HG03095 (cell line): ENCODE results near the gene OR52A1.
"Not testable (repeated sequence)": the region's sequence is repeated elsewhere in the genome, so short reads cannot be mapped to it uniquely, and the experiment has no call there.

ENCODE experiments used
- ATAC-seq: cut with Tn5 transposase; IDR thresholded peaks from one replicate; pipeline ENCODE4 v1.9.1; 2021; ENCODE audit warnings: moderate library complexity; ENCODE audit not compliant: unreplicated experiment

OR52A1 gene

DNA sequence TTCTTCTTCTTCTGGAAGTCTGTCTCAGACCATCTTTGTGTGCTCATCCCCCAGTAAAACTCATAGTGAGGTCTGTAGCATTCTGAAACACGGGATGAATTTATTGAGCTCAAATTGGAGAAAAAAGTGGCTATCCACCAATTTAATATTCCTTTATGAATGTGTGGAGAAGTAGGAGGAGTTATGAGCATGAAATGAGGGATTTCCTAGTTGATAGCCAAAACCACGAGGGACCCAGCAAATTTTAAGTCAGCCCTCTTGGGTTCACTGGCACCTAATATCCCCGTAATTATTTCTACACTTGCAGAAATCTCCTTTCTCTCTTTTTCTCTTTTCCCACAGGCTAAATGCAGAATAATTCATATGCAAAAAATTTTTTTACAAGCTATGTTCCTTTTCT, at the start of gene OR52A1:
Gene OR52A1 (minus strand): TSS at position 101 of the 400 bp plus-strand sequence. CDS start 2,388 bp downstream, outside the sequence.
- no peak for ATAC-seq

DNA sequence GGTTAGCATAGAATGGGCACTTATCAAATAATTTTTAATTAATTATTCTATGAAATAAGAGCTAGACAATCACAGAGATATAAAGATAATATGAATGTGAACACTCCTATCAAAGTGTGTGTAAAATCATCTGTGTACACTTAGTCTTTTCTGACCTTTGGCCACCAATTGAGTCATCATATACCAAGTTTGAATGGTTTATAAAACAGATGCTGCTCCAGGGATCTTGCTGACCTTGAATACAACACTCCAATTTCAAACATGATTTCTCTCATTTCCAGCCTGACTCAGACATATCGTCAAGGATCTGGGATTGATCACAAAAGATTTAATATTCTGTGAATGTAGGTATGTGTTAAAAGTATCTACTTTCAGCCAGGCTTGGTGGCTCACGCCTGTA, 48.8 kb upstream of the OR52A1 start:
- no peak for ATAC-seq

DNA sequence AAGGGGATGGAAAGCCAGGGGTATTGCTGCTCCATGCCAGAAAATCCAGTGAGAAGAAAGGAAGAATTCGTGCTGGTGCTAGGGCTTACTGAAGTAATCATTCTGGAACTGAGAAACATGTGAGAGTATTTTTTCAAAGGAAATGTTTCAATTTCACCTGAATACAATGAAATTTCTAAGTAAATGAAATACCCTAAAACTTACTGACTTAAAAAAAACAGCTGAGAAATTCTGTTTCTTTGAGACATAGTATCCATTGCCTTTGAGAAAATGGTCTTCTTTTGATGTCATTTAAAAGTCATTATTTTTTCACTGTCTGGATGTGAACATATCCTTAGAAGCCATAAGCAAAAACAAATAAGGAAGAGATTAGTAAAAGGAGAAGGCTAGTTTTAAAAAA, 46.0 kb upstream of the OR52A1 start, which contains the start of gene OR51V1:
Gene OR51V1 (minus strand): TSS at position 101 of the 400 bp plus-strand sequence. CDS start 0 bp downstream, at position 101.
- no peak for ATAC-seq

DNA sequence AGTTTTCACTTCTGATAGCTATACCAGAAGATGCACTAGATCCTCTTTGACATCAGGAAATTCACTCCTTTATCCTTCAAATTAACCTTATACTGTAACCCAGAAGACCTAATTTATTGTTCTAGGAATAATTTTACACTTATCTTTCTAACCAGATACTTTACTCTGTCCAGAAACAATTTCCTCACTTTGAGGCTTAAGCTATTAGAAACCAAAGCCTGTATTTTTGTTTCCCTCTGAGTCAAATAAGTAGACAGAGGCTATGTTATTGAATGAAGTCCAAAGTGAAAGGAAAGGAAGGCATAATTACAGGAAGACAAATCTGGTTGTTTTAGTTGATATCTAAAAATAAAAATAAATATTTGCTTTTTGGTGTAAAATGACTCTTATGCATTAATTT, 43.7 kb upstream of the OR52A1 start:
- ATAC-seq: no peak

DNA sequence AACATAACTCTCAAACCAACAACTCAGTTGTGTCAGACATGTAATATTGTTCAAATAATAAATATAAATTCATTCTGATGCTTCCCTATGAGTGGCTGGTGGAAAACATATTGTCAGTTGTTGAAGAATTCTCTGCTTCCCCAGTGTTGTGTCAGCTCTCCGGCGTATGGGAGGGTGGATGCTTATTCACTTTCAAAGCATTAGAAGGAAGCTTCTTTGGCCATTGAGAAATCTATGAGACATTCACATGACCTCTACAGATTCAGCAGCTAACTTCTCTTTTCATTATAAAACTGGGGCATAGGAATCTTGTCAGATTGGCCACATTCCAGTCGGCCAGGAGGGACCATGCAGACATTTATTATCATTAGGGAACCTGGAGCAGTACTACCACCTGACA, 43.0 kb upstream of the OR52A1 start:
- no peak for ATAC-seq

DNA sequence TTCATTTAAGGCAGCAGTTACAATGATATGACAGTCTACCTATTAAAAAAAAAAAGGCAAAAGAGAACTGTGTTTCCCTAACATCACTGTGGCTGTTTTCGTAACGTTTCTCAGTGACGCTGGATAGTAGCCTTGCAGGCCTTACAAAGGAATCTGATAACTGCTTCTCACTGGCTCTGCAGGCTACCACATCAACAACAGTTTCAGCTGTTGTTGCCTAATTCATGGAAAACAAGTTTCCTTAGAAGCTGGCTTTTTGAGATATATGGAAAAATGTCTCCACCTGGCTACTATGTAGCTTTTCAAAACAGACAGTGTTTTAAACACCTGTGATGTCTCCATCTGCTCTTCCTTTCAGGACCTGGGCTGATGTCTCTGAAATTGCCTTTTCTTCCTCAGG, 42.2 kb upstream of the OR52A1 start:
- ATAC-seq: no peak

DNA sequence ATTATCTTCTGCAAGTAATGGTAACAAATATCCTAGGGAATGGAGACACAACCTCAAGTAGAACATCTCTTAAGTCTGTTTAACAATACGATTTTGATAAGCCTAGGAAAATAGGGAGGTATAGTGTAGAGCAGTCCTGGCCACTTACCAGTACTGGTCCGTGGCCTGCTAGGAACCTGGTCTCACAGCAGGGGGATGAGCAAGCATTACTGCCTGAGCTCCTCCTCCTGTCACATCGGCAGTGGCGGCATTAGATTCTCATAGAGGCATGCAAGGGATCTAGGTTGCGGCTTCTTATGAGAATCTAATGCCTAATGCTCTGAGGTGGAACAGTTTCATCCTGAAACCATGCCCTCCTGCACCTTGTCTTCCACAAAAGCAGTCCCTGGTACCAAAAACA, 41.5 kb upstream of the OR52A1 start:
- ATAC-seq: no peak

DNA sequence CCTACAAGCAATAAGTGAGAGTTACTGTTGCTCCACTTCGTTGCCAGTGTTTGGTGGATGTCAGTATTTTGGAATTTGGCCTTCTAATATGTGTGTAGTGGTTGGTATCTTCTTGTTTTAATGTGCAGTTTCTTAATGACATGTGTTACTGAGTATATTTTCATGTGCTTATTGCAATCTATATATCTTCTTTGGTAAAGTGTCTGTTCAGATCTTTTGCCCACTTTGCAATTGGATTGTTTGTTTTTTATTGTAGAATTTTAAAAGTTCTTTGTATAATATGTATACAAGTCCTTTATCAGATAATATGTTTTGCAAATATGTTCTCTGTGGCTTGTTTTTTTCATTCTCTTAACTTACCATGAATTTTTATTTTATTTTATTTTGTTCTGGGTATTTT, 38.2 kb upstream of the OR52A1 start:
- ATAC-seq: no peak

DNA sequence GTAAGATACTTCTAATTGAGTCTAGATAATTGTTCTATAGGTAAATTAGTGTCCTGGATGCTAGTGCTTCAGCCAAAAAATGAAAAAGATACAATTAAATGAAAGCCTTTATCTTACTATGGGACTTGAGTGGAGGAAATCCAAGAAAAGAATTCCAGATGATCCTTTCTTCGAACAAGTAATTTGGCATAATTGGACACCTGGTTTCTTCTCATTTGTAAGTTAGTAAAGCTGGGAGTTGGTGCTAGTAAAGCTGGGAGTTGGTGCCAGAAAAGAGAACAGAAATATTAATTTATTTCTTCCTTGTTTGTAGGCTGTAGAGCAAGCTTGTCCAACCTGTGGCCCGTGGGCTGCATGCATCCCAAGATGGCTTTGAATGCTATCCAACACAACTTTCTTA, 33.6 kb upstream of the OR52A1 start:
- ATAC-seq: no peak

DNA sequence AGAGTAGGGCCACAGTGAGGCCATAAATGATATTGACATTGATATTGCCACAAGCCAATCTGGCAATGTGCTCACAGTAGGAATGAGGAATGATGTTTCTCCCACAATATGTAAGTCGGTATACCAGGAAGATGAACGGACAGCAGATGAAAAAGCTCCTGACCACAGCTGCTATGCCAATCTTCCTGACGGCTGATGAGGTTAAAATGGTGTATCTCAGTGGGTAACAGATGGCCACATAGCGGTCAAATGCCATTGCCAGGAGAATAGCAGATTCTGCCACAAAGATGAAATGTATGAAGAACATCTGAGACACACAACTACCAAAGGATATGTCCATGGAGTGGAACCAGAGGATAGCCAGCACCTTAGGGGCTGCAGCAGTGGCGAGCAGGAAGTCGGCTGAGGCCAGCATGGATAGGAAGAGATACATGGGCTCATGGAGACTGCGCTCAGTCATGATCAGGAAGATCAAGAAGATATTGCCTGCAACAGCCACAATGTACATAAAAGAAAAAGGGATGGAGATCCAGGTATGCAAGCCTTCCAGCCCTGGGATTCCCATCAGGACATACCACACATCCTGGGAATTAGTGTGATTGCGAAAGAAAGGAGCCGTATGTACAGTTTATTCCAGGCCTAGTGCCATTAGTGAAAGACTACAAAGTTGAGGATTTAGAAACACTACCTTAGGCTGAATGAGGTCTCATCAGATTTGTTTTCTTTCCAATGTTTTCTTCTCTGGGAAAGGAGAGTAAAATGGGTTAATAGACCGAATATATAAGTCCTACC, 23.7 kb upstream of the OR52A1 start:
- ATAC-seq: no peak

DNA sequence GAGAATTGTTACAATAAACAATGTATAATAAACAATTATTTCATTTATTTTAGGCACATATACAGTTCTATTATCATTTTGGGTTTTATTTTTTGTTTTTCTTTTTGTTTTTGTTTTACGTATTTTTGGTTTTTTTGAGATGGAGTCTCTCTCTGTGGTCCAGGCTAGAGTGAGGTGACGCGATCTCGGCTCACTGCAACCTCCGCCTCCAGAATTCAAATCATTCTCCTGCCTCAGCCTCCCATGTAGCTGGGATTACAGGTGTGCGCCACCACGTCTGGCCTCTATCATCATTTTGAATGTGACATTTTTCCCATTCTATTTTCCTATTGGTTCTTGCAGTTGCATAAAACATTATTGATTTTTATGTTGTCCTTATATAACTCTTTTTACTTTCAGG, 20.4 kb upstream of the OR52A1 start:
- ATAC-seq: no peak

DNA sequence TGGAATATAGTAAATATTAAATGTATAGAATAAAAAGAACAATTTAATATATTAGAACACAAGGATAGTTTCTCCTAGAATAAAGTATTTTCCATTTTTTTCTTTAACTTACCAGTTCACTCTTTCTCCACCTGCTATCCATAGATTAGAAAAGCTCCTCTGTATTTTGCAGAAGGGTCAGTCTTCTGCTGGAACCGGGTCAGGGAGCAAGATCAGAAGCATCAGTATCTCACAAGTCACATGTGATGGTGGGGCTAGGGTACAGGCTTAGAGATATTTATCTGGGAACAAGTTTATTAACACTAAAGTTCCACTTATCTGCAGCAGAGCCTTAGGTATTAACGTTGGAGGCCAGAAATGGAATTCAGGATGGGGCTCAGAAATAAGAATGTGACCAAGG, 17.3 kb upstream of the OR52A1 start:
- ATAC-seq: no peak

DNA sequence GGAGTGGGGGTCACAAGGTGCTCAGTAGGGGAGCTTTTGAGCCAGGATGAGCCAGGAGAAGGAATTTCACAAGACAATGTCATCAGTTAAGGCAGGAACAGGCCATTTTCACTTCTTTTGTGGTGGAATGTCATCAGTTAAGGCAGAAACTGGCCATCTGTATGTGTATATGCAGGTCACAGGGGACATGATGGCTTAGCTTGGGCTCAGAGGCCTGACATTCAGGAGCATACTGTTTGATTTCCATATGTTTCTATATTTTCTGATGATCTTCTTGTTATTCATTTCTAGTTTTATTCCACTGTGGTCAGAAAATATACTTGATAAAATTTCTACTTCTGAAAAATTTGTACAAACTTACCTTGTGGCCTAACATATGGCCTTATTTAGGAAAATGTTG, 11.3 kb upstream of the OR52A1 start:
- not testable (repeated sequence) for ATAC-seq

DNA sequence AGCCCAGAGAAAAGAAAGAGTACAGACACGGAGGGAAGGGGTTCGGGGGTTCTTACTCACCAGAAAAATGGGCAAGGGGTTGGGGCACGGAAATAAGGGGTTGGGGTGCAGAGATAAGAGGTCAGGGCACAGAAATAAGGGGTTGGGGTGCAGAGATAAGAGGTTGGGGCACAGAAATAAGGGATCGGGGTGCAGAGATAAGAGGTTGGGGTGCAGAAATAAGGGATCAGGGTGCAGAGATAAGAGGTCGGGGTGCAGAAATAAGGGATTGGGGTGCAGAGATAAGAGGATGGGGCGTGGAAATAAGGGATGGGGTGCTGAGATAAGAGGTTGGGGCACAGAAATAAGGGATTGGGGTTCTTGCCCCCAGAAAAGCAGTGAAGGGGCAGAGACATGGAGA, 10.2 kb upstream of the OR52A1 start:
- ATAC-seq: not testable (repeated sequence)

DNA sequence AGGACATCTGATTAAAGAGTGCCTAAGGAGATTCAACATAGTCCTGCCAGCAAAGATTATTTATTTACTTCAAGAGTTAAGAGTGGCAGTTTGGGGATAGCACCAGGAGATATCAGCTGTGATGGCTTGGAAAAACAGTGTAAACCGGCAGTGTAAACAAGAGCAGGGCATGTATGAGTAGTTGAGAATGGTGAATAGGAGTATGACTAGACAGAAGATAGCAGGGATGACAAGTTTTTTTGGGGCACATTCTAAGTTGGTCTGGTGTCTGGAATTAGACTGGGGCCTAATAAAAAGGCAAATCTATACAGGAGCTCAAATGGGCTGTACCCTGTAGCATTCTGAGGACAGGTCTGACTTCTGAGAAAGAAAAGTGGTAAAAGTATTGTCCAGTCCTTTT, 6.5 kb upstream of the OR52A1 start:
- not testable (repeated sequence) for ATAC-seq

DNA sequence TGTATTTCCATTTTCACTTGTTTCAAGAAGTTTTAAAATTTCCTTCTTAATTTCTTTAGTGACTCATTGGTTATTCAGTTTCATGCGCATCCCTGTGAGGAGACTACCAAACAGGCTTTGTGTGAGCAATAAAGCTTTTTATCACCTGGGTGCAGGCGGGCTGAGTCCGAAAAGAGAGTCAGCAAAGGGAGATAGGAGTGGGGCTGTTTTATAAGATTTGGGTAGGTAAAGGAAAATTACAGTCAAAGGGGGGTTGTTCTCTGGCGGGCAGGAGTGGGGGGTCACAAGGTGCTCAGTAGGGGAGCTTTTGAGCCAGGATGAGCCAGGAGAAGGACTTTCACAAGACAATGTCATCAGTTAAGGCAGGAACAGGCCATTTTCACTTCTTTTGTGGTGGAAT, 5.7 kb upstream of the OR52A1 start:
- not testable (repeated sequence) for ATAC-seq

DNA sequence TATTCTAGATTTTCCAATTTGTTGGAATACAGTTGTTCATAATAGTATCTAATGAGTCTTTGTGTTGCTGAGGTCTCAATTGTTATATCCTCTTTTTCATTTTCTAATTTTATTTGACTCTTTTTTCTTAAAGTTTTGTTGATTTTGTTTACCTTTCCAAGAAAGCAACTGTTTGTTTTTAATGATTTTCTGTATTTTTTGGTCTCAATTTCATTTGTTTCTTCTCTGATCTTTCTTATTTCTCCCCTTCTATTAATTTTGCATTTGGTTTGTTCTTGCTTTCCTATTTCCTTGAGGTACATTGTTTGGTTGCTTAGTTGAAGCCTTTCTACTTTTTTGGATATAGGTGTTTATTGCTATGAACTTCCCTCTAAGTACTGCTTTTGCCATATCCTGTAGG, 5.2 kb upstream of the OR52A1 start:
- no peak for ATAC-seq

DNA sequence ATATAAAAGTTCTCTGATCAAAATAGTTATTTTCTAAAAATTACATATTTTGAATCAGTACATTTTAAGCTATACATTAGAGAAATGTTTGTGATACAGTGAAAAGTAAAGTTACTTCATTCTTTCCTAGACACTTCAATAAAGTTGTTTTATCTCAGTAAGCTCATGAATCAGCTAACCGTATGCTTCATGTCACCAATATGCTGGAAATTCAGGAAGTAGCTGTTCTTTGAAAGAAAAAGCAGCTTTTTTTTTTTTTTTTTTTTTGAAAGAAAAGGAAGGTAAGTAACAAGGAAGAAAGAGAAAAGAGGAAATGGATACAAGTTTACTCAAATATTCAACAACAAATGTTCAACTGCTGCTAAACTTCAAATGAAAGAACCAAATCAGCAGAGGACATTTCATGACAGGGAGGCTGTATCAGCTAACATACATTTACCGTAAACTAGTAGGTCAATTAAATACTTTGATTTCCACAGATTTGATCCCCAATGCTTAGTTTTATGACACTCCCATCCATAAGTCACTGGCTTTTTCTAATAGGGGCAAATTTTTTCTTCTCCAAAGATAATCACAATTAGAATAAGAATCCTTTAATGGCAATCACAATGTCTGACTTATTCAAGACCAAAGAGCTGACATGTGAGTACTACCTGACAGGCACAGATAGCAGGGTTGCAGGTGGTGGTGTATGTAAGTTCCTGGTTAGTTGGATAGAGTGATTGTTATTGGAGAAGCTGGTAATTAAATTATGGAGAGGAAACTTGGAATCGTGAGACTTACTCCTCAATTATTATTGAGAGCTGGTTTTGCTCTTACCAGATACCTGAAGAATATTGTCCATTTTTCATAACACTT, 754 bp downstream of the OR52A1 start:
- no peak for ATAC-seq

DNA sequence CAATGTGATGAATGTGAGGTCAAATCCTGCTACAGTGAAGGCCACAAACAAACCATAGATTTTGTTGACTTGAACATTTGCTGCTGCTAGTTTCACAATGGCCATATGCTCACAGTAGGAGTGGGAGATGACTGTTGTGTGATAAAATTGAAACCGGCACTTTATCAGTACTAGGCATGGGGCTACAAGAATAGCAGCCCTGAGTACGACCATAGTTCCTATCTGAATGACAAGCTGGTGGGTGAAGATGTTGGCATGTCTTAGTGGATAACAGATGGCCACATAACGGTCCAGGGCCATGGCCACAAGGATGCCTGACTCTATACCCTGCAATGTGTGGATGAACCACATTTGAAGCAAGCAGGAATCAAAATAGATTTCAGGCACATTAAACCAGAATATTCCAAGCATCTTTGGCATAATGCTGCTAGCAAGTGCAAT, 2.8 kb downstream of the OR52A1 start:
- ATAC-seq: no peak

DNA sequence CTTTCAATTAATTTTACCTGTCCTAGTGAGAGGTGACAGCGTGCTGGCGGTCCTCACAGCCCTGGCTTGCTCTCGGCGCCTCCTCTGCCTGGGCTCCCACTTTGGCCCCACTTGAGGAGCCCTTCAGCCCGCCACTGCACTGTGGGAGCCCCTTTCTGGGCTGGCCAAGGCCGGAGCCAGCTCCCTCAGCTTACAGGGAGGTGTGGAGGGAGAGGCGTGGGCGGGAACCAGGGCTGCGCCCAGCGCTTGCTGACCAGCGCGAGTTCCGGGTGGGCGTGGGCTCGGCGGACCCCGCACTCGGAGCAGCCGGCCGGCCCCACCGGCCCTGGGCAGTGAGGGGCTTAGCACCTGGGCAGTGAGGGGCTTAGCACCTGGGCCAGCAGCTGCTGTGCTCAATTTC, 10.4 kb downstream of the OR52A1 start:
- ATAC-seq: not testable (repeated sequence)

DNA sequence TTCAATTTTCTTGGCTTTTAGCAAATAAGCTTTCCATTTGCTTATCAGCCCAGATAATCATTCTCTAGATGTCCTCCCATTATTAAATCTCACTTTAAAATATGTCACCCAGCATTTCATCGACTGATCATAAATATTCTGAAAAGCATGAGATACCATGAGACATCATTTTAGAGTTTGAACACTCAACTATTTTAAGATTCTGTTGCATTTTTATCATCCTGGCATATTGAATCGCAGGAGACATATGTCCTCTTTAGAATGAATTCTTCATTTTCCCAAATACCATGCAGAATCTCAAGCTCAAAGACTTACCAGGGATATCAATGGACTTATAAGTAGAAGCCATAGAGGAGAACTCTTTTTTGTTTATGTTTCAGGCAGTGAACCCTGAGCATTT, 16.6 kb downstream of the OR52A1 start, which contains the start of gene OR52A5:
Gene OR52A5 (minus strand): TSS at position 361 of the 400 bp plus-strand sequence. CDS start 5,714 bp downstream, outside the sequence.
- no peak for ATAC-seq

DNA sequence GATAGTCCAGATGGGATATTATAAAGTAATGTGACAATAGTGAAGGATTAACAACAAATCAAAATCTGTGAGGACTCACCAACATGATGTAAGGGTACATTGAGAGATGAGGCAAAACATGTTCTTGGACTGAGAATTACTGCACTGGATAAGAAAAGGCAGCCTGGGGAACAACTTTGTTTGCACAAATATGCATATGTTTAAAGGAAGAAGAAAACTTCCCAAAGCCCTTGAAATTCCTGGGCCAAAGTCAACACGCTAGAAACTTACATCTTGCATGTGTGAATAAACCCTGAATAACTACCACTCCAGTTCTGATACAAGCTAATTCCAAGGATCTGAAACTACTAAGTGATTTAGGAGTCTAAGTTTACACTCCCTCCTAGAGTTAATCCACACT, 17.5 kb downstream of the OR52A1 start:
- no peak for ATAC-seq
